MV-4-11 (cell line): Measurements from ENCODE around the gene FAM47E.

Source experiments
- DNase-seq: peaks from one replicate; lab custom pipeline; 2025; lab: John Stamatoyannopoulos, UW

FAM47E gene

GRCh38 chr4:76251441-76252270 lies at the start of gene FAM47E:
Gene FAM47E, plus strand, starts transcription at chr4:76251721. Its CDS starts 26 bp downstream, at chr4:76251747.
- no peak for DNase-seq

- DNase-seq = no peak
Observed at GRCh38 chr4:76203541-76203940, 48.0 kb upstream of the FAM47E start.

GRCh38 chr4:76204936-76205335 lies 46.6 kb upstream of the FAM47E start:
- no peak for DNase-seq

- no peak for DNase-seq
Observed at GRCh38 chr4:76205476-76205875, 46.0 kb upstream of the FAM47E start.

- no peak for DNase-seq
Observed at GRCh38 chr4:76206222-76206942, 45.1 kb upstream of the FAM47E start.

- no peak for DNase-seq
Observed at GRCh38 chr4:76207549-76207948, 44.0 kb upstream of the FAM47E start.

GRCh38 chr4:76208005-76208765 lies 43.3 kb upstream of the FAM47E start:
- peak; percentile 39 for DNase-seq

GRCh38 chr4:76209881-76210280 lies 41.6 kb upstream of the FAM47E start:
- DNase-seq = peak; percentile 25

- peak; percentile 61 for DNase-seq
Observed at GRCh38 chr4:76210452-76210851, 41.1 kb upstream of the FAM47E start.

- DNase-seq = no peak
Observed at GRCh38 chr4:76211769-76212708, 39.5 kb upstream of the FAM47E start.

GRCh38 chr4:76212851-76213414 lies 38.6 kb upstream of the FAM47E start:
- DNase-seq = no peak

GRCh38 chr4:76213415-76214176 lies 37.9 kb upstream of the FAM47E start, which contains the start of gene SCARB2:
Gene SCARB2, minus strand, starts transcription at chr4:76213824. Its CDS starts 281 bp downstream, at chr4:76213543.
- peak; percentile 49 for DNase-seq

GRCh38 chr4:76214177-76214675 lies 37.3 kb upstream of the FAM47E start:
- no peak for DNase-seq

GRCh38 chr4:76215077-76215476 lies 36.4 kb upstream of the FAM47E start:
- DNase-seq = no peak

- peak; percentile 54 for DNase-seq
Observed at GRCh38 chr4:76216524-76216923, 35.0 kb upstream of the FAM47E start.

GRCh38 chr4:76216975-76217814 lies 34.3 kb upstream of the FAM47E start:
- peak; percentile 54 for DNase-seq

GRCh38 chr4:76219299-76220055 lies 32.0 kb upstream of the FAM47E start:
- DNase-seq = peak; percentile 82

- no peak for DNase-seq
Observed at GRCh38 chr4:76224171-76224570, 27.4 kb upstream of the FAM47E start.
